Activated T-cell treated with anti-CD3 and anti-CD28 coated beads, Interleukin-2, amount 50 U/mL, for 4 hours (primary cell): ENCODE results near the gene FAM98C. TPM values are rescaled to one million over a fixed set of nuclear protein-coding genes. Genes with fewer than 3 reads are reported as not detected.
"Not testable (repeated sequence)": the region's sequence is repeated elsewhere in the genome, so short reads cannot be mapped to it uniquely, and the experiment has no call there.

Source experiments
- ATAC-seq, 2 donors: fragments of 200-7000 bp; cut with Tn5 transposase; one replicate each; pipeline ENCODE4 v1.10.0; 2021
- DNase-seq: peaks from one replicate; pipeline ENCODE4 v3.0.0-alpha.2; 2020
- H3K27me3 Mint-ChIP-seq: one replicate; pipeline ENCODE4 v1.8.0; 2021; ENCODE audit warnings: low read depth, mixed read lengths
- H3K36me3 Mint-ChIP-seq: one replicate; pipeline ENCODE4 v1.8.0; 2022; ENCODE audit warnings: mixed read lengths; ENCODE audit not compliant: insufficient read depth
- H3K4me1 Mint-ChIP-seq: one replicate; pipeline ENCODE4 v1.8.0; 2021; ENCODE audit warnings: low read depth, mixed read lengths
- H3K4me3 Mint-ChIP-seq: one replicate; pipeline ENCODE4 v1.8.0; 2021; ENCODE audit warnings: mild to moderate bottlenecking, moderate library complexity, mixed read lengths
- H3K9me3 Mint-ChIP-seq: one replicate; pipeline ENCODE4 v1.8.0; 2021; ENCODE audit warnings: mixed read lengths
- total RNA-seq, 3 donors: library from RNA; stranded (reverse); gene quantifications; one replicate each; pipeline ENCODE4 v1.2.1, GENCODE V29; 2021

FAM98C gene
- 10 to 100 TPM; 22.7 to 27.5 (median 24.5) TPM for total RNA-seq

DNA sequence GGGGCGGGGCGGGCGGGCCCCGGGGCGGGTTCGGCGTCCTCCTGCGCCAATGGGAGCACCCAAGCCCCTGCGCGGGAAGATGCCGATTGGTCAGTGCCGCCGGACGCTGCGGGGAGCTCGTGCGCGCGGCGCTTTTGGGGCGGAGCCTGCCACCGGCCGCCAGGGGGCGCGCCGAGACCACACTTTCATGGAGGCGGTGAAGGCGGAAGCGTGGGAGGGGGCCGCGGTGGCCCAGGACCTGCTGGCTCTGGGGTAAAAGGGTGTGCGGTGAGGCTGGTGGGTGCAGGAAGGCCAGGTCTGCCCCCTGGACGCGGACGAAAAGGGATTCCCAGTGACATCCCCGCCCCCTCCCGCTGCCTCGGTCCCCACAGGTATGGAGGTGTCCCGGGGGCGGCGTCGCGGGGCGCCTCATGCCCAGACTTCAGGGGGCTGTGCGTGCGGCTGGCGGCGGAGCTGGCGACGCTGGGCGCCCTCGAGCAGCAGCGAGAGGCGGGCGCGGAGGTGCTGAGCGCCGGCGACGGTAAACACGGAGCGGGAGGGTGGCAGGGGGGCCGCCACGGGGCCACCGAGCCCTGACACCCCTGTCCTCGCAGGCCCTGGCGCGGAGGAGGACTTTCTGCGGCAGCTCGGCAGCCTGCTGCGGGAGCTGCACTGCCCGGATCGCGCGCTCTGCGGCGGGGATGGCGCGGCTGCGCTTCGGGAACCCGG is at the start of gene FAM98C:
TSS of gene FAM98C (plus strand) at position 127 of the 708 bp plus-strand sequence. CDS start at position 188, 61 bp downstream.
- Mint-ChIP-seq H3K27me3 (no peaks in the 10 kb centered on the region), H3K36me3 (peaks cover 4% of the 10 kb centered on the region), H3K9me3 (no peaks in the 10 kb centered on the region), H3K4me1 (peaks cover 10% of the 10 kb centered on the region), H3K4me3 (peak within 1 kb of the TSS; percentile 86)
- ATAC-seq (peak; percentile 99), DNase-seq (peak; percentile 97)

DNA sequence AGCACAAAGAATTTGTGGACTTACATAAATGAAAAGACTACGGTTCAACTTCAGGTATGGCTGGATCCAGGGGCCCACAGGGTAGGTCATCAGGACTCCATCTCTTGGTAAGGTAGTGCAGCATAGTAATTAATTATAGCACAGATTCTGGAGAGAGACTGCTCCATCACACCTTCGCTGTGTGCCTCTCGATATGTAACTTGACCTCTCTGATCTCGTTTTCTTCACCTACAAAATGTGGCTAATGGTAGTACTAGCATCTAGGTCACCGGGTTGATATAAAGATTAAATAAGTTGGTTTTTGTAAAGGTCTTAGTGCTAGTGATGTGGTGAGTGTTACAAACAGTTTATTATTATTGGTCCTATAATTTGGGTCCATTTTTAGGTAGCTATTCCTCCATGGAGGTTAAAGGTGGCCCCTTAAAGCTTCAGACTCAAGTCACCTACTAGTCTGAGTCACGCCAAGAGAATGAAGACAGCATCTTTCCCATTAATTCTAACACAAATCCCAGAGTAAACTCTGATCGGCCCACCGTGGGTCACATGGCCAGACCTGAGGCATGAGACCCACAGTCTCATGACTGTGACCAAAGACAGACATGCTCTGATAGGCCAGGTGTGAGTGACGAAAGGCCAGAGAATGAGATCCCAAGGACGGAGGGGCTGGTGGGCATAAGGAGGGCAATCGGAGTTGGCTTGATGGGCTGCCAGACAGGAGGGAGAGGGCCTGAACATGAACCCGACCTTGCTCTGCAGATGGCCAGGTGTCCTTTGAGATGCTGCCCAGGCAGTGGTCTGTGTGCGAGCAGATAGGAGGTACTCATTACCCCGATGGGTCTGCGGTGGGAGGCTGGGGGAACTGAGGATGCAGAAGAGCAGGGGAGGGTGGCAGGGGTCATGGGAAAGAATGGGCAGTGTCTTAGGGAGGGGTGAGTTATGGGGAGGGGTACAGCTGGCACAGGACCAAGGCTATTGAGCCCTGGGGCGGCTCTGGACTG is 46.9 kb upstream of the FAM98C start:
- DNase-seq (no peak), ATAC-seq (no peak)
- H3K27me3 Mint-ChIP-seq = no peaks in the 10 kb centered on the region

DNA sequence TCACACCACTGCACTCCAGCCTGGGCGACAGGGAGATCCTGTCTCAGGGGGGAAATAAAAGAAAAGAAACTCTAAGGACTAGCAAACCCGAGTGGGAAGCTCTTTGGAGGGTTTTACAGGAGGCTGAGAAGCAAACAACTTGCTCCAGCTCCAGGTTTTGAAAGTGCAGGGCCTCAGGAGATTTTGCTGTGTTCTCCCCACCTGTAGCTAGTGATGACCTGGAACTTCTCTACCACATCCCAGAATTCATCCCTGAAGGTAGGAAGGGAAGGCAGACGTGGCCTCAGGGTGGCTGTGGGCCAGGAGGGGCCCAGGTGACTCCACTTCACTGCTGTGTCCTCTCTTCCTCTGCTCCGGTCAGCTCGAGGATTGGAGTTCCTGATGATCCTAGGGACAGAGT is 44.8 kb upstream of the FAM98C start:
- Mint-ChIP-seq H3K4me1 (peaks cover 9% of the 10 kb centered on the region), H3K27me3 (no peaks in the 10 kb centered on the region), H3K9me3 (no peaks in the 10 kb centered on the region), H3K4me3 (no peak overlapping the region), H3K36me3 (no peaks in the 10 kb centered on the region)
- DNase-seq = no peak
- no peak for ATAC-seq

More for the DNA sequence above, 46.9 kb upstream of the FAM98C start:
- peaks cover under 1% of the 10 kb centered on the region for H3K4me1 Mint-ChIP-seq
- no peak overlapping the region for H3K4me3 Mint-ChIP-seq
- H3K9me3 Mint-ChIP-seq = no peaks in the 10 kb centered on the region
- no peaks in the 10 kb centered on the region for H3K36me3 Mint-ChIP-seq

DNA sequence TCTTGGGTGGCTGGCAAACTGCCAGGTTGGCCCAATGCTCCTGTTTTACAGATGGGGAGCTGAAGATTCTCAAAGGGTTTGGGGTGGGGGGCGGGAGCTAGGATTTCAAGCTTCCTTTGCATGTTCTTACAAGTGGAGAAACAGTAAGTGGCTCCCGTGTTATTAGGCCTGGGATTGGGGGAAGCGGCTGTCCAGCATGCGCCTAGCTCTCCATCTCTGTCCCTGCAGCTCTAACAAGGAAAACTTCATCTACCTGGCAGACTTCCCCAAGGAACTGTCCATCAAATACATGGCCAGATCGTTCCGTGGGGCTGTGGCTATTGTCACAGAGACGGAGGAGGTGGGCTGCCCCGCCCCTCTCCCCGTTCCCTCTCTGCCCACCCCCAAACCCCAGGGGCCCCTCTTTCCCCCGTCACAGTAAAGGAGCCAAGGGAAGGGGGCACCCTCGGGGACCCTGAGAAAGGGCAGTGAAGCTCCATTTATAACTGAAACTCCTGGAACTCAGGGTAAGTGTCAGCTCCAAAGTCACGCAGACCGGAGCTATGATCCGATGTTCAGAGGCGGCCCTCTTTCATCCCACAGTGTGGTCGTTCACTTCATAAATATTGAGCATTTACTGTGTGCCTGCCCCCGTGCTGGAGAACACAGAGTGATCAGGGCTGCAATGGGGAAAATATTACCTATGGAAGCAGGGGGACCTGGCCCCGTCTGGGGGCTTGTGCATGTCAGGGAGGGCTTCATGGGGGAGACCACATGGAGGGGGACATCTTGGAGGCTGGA is 43.5 kb upstream of the FAM98C start:
- Mint-ChIP-seq H3K9me3 (no peaks in the 10 kb centered on the region), H3K36me3 (no peaks in the 10 kb centered on the region), H3K4me1 (peaks cover 11% of the 10 kb centered on the region), H3K4me3 (peak overlapping the region; percentile 29), H3K27me3 (no peaks in the 10 kb centered on the region)
- ATAC-seq = no peak
- no peak for DNase-seq

DNA sequence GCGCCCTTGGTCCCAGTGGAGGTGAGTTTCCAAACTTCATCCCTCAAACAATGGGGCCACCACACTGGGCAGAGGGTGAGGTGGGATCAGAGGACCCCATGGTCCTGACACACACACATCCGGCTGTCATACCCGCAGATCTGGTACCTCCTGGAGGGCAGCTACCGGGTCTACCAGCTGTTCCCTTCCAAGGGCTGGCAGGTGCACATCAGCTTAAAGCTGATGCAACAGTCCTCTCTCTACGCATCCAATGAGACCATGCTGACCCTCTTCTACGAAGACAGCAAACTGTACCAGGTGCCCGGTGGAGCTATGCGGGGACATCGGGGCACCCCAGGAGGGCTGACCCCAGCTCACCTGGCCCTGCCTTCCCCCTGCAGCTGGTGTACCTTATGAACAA is 42.5 kb upstream of the FAM98C start:
- no peaks in the 10 kb centered on the region for H3K9me3 Mint-ChIP-seq
- no peaks in the 10 kb centered on the region for H3K36me3 Mint-ChIP-seq
- ATAC-seq (no peak), DNase-seq (no peak)
- peak overlapping the region; percentile 19 for H3K4me3 Mint-ChIP-seq
- H3K27me3 Mint-ChIP-seq = no peaks in the 10 kb centered on the region
- peaks cover 11% of the 10 kb centered on the region for H3K4me1 Mint-ChIP-seq

DNA sequence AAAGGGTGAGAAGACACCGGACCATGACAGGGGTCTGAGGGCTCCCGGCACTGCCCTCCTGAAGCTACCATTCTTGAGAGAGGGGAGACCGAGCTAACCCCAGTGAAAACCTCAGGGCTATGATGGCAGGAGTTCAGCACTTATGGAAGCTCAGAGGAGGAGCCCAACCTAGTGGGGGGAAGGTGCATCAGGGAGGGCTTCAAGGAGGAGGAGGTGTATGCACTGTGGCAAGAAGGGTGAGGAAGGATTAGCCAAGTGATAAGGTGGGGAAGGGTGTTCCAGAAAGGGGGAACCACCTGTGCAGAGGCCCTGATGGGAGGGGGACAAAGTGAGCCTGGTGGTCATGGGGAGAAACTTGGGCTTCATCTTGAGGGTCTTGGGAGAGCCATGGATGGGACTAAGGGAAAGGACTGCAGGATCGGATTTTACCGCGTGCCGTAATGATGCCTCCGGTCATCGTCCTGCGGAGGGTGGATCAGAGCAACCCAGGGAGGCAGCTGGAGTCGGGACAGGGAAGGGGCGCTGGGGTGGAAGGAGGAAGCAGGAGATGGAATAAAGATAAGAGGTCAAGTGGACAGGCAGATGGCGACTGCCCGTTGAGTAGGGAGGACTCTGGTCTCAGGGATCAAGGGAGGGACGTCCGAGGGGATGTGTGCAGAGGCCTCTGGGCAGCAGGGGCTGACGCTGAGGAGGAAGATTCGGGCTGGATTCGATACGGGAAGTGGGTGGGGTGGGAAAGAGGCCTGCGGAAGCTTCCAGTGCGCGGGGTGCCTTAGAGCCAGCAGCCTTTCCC is 41.9 kb upstream of the FAM98C start:
- DNase-seq = no peak
- H3K4me1 Mint-ChIP-seq = peaks cover 11% of the 10 kb centered on the region
- peak overlapping the region; percentile 79 for H3K4me3 Mint-ChIP-seq
- no peaks in the 10 kb centered on the region for H3K36me3 Mint-ChIP-seq
- ATAC-seq = no peak
- no peaks in the 10 kb centered on the region for H3K9me3 Mint-ChIP-seq
- H3K27me3 Mint-ChIP-seq = no peaks in the 10 kb centered on the region

DNA sequence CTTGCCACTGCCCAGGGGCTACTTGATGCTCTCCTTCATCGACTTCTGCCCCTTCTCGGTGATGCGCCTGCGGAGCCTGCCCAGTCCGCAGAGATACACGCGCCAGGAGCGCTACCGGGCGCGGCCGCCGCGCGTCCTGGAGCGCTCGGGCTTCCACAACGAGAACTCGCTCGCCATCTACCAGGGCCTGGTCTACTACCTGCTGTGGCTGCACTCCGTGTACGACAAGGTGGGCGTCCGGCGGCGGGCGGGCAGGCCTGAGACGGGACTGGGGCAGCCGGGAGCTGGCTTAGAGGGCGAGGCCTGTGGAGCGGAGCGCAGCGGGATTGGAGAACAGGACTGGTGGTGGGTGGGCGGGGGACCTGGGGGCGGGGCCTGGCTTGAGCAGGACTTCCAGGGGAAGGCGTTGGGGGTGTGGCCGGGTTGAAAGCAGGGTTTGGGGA is 41.2 kb upstream of the FAM98C start:
- Mint-ChIP-seq H3K4me3 (peak overlapping the region; percentile 79), H3K9me3 (no peaks in the 10 kb centered on the region), H3K27me3 (peaks cover 3% of the 10 kb centered on the region), H3K4me1 (peaks cover 11% of the 10 kb centered on the region), H3K36me3 (no peaks in the 10 kb centered on the region)
- ATAC-seq (peak; percentile 83 to 86), DNase-seq (peak; percentile 45)

DNA sequence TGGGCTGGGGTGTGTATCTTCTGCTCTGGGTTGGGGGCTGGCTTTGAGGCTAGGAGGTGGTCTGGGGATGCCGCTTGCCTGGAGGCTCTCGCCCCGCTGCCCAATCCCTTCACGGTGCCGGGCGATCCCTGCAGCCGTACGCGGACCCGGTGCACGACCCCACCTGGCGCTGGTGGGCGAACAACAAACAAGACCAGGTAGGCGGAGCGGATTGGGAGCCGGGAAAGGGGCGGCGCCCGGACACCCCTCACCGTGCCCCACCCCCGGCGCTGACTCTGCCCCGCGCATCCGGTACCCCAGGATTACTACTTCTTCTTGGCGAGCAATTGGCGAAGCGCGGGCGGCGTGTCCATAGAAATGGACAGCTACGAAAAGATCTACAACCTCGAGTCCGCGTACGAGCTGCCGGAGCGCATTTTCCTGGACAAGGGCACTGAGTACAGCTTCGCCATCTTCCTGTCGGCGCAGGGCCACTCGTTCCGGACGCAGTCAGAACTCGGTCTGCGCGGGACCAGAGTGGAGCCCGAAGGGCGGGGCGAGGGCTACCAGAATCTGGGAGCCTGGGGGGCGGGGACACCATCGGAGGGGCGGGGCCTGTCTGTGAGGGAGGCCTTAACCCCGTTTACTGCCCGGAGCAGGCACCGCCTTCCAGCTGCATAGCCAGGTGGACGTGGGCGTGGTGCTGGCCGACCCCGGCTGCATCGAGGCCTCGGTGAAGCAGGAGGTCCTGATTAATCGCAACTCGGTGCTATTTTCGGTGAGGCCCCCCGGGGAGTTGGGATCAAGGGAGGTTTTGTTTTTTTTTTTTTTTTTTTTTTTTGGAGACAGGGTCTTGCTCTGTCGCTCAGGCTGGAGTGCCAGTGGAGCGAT is 40.6 kb upstream of the FAM98C start:
- no peaks in the 10 kb centered on the region for H3K9me3 Mint-ChIP-seq
- ATAC-seq = peak; percentile 61 to 63
- H3K4me3 Mint-ChIP-seq = peak overlapping the region; percentile 79
- H3K4me1 Mint-ChIP-seq = peaks cover 11% of the 10 kb centered on the region
- peaks cover 3% of the 10 kb centered on the region for H3K27me3 Mint-ChIP-seq
- peak; percentile 60 for DNase-seq
- H3K36me3 Mint-ChIP-seq = no peaks in the 10 kb centered on the region

DNA sequence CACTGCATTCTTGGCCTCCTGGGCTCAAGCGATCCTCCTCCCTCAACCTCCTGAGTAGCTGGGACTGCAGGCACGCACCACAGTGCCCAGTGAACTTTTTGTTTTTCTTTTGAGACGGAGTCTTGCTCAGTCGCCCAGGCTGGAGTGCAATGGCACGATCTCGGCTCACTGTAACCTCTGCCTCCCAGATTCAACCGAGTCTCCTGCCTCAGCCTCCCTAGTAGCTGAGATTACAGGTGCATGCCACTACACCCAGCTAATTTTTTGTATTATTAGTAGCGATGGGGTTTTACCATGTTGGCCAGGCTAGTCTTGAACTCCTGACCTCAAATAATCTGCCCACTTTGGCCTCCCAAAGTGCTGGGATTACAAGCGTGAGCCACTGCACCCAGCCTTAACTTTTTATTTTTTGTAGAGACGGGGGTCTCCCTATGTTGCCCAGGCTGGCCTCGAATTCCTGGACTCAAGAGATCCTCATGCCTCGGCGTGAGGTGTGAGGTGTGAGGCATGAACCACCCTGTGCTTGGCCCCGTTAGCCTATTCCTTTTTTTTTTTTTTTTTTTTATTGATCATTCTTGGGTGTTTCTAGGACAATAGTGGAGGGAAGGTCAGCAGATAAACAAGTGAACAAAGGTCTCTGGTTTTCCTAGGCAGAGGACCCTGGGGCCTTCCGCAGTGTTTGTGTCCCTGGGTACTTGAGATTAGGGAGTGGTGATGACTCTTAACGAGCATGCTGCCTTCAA is 39.8 kb upstream of the FAM98C start:
- not testable (repeated sequence) for H3K36me3 Mint-ChIP-seq, H3K9me3 Mint-ChIP-seq, H3K27me3 Mint-ChIP-seq, DNase-seq, ATAC-seq
- Mint-ChIP-seq H3K4me3 (peak overlapping the region; percentile 60), H3K4me1 (peaks cover 11% of the 10 kb centered on the region)

DNA sequence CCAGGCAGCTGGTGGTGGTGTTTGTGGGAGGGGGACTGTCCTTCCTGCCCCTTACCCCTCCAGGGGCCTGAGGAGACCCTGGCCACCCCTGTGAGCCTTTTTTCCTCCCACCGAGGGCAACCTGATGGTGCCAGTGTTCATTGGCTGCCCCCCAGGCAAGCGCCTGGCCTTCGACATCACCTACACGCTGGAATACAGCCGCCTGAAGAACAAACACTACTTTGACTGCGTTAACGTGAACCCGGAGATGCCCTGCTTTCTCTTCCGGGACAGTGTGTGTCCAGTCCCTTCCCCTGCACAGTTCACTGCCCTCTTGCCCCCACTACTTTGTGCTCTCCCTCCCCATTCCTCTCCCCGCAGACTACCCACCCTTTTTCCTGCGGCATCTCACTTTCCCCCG is 35.9 kb upstream of the FAM98C start:
- Mint-ChIP-seq H3K36me3 (no peaks in the 10 kb centered on the region), H3K27me3 (peaks cover 7% of the 10 kb centered on the region), H3K4me3 (no peak overlapping the region), H3K9me3 (no peaks in the 10 kb centered on the region), H3K4me1 (peaks cover 4% of the 10 kb centered on the region)
- DNase-seq (no peak), ATAC-seq (no peak)

DNA sequence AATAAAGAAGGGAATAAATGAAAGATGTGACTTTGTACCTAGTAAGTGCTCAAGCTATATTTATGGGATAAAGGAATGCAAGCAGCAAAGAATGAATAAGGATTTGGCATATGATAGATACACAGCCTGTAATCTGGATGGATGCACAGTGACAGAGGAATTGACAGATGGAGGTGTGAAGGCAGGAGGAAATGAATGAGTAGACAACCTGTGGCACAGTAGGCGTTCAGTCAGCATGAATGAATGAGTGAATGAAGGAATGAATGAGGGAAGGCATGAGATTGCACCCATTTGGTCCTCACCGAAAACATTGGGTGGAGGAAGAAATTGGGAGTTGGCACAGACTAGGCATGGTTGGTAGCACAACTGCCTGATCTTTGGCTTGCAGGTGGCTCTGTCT is 33.3 kb upstream of the FAM98C start:
- ATAC-seq (no peak), DNase-seq (no peak)
- Mint-ChIP-seq H3K9me3 (no peaks in the 10 kb centered on the region), H3K27me3 (peaks cover 7% of the 10 kb centered on the region), H3K36me3 (peaks cover under 1% of the 10 kb centered on the region), H3K4me1 (peaks cover 5% of the 10 kb centered on the region), H3K4me3 (no peak overlapping the region)

DNA sequence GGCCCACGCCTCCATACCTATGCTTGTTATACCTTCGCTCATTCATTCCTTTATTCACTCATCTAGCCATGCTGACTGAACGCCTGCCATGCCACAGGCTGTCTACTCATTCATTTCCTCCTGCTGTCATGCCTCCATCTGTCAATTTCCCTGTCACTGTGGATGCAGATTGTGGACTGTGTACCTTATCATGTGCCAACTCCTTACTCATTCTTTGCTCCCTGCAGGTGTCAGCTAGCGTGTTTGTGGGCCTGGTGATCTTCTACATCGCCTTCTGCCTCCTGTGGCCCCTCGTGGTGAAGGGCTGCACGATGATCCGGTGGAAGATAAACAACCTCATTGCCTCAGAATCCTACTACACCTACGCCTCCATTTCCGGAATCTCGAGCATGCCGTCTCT is 32.6 kb upstream of the FAM98C start:
- H3K4me1 Mint-ChIP-seq = peaks cover 12% of the 10 kb centered on the region
- ATAC-seq (no peak), DNase-seq (no peak)
- no peaks in the 10 kb centered on the region for H3K9me3 Mint-ChIP-seq
- H3K4me3 Mint-ChIP-seq = no peak overlapping the region
- H3K27me3 Mint-ChIP-seq = peaks cover 7% of the 10 kb centered on the region
- H3K36me3 Mint-ChIP-seq = peaks cover 7% of the 10 kb centered on the region
